ENCODE measurements around the gene FAM229B.

The FAM229B gene

GRCh38 chr6:112150363-112150762, 63.0 kb downstream of the FAM229B start:
- no peak for TF ChIP-seq CTCF (IDR thresholded peaks at IDR 0.05; ENCODE audit: borderline replicate concordance, insufficient read depth, low read depth, low read length)
- no peak overlapping the region for H3K4me3 ChIP-seq (ENCODE audit: low read depth, low read length)

Measured in GM12875 (cell line).